ENCODE results near the gene S100A7A.
"Not testable (repeated sequence)": the region's sequence is repeated elsewhere in the genome, so short reads cannot be mapped to it uniquely, and the experiment has no call there.

The S100A7A gene

DNA sequence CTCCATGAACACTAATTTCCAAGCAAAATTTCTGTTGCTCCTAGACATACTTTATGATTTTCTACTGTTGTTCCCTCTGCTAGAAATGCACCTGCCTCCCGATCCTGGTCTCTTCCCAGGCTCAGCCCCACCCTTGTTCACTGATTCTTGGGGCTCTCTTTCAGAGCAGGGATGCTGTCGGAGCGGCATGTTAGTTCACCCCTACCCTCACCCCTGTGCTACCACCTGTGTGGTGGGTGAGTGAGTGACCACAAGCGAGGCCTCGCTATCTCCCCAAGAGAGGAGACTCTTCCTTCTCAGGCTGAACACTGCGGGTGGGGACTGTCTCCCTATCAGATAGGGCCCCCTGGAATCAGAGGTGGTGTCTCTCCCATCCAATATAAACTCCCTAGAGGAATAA lies 20.5 kb upstream of the S100A7A start:
- no peak for DNase-seq

DNA sequence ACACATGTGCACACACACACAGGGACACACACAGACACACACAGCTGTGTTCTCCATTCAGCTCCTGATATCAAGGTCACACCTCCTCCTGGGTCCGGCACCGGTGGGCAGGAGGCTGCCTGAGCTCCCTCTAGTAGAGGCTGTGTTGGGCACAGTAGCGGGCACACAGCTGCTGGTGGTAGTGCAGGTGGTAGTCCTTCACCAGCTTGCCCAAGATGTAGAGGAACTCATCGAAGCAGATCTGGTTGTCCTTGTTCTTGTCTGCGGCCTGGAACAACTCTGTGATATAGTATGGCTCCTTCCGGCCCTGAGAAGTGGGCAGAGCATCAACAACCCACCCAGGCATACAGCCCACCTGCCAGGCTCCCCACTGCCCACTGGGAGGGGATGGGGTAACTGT lies 19.9 kb upstream of the S100A7A start:
- no peak for DNase-seq

DNA sequence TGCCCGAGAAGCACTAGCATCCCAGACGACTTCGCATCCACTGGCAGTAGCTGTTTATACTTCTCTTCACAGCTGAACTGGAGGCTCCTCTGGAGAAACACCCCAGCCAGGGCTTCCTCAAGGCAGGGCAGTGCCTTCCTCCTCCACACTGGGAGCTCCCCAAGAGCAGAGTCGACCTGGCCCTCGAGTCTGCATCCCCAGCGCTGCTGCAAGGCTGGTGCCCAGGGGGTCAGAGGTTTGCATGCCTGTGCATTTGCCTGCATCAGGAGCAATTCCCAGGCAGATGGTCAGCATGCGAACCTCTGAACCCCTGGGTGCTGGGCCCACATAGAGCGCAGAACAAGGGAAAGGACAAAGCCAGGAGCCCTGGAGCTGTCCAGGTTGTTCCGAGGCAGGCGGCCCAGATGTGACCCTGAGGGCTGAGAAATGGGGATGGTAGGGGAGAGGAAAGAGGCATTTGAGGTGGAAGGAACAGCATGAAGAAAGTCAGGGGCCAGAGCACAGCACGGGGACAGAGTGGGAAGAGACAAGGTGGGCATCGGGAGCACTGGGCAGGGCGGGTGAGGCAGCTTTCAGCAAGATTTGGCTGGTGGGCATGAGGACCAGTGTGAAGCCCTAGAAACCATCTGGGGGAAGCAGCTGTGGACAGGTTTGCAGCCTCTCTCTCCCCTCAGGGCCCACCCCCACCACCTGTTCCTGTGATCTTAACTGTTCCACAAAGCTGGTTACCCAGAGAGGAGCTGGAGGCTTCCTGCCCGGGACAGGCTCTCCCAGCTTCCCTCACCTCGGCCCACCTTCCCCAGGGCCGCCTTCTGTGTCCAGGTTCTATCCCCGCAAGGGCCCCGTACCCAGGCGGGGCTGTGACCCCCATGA lies 19.0 kb upstream of the S100A7A start:
- no peak for DNase-seq

DNA sequence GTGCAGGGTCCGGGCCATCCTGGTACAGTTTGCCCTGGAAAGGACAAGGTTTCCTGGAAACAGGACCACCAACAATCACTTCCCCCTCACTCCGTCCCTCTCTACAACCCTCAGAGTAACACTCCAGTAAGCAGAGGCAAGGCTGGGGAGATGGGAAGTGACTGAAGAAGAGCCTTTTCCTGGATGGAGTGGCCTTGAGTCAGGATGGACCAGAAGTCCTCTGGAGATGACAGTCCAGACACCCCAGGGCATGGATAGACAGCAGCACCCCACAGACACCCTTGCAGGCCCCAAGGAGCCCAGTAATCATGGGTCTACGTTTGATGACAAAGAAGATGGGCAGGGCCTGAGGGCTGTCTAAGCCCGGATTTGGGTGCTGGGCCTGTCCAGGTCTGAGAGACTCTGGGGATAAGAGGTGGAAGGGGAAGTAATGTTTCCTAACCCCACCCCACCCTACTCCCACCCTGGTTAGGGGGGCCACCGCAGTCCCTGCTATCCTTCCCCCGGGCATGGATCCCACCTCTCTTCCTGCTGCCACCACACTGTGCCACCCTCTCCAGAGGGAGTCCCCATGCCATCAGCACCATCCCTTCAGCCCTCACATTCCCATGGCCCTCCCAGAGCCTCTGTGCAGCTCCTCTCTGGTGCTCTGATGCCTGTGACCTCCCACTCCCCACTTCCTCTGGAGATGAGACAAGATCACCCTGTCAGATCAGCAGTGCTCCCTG lies 18.2 kb upstream of the S100A7A start:
- no peak for DNase-seq

DNA sequence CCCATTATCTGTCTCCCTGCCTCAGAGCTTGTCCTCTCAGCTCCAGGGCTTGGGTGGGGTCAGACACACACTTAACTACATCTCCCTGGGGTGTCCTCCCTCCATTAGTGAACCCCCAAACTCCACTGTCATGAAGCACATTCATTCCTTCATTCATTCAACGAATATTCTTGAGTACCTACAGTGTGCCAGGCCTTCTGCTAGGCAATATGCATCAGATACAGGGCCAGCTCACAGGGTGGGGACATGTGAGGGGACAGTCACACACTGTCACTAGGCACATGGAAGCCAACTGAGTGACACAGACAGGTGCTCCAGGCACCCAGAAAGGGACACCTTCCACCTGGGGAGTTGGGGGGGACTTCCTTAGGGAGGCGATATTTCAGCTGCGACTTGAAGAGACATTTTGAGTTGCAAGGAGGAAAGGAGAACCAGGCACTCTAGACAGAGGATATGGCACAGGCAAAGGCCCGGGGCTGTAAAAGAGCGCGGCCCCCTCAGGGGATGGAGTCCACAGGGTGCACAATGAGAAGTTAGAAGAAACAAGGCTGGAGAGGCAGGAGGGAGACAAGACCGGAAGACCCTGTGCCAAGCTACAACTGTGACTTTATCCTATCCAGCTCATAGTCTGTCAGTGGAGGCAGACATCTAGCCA lies 16.8 kb upstream of the S100A7A start:
- DNase-seq, result no peak

DNA sequence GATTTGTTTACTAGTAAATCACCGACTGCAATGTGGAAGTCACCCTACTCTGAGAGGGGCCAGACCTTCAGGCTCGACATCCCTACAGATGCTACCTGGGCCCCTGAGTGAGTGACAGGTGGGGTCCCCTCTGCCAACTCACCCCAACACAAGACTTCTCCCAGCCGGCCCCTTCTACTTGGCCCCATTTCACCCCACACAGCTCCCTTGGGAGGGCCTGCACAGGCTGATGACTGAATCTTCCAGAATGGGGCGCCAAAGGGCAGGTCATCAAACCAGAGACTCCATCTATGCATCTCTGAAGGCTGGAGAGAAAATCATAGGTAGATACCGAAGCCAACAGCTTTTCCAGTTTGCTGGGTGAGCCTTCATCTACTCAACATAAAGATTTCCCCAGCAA lies 16.1 kb upstream of the S100A7A start:
- DNase-seq, result no peak

DNA sequence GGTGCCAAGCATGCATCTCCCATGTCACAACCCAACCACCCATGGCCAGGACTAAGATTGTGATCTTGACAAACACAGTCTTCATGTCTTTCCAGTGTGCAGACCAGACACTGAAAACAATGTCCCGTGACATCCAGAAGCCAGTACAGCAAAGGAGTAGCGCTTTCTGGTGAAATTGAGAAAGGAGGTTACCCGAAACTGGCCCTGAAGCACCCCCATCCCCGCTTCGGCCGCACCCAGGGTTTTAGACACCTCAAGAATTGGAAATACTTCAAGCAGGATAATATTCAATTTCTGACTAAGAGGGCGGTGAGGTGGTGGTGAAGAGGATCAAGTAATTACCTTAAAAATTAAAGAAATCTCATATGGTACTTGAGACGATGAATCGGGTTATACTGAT lies 14.9 kb upstream of the S100A7A start:
- no peak for DNase-seq

DNA sequence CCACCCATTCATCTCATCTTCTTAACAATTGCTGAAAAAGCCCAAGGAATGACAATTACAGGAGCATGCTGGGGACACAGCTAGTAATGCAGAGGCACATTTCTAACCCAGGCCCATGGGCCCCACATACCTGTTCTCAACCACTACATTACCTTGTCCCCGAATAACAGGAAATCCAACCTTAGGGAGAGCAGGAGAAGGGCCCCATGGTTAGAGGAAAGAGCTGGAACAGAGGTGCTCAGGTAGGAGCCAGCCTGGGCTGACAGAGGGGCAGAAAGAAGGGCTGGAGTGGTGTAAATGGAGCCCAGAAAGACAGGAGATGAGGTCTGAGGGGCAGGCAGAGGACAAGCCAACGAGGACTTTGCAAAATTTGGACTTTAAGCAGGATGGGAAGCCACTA lies 14.1 kb upstream of the S100A7A start:
- DNase-seq, result no peak

DNA sequence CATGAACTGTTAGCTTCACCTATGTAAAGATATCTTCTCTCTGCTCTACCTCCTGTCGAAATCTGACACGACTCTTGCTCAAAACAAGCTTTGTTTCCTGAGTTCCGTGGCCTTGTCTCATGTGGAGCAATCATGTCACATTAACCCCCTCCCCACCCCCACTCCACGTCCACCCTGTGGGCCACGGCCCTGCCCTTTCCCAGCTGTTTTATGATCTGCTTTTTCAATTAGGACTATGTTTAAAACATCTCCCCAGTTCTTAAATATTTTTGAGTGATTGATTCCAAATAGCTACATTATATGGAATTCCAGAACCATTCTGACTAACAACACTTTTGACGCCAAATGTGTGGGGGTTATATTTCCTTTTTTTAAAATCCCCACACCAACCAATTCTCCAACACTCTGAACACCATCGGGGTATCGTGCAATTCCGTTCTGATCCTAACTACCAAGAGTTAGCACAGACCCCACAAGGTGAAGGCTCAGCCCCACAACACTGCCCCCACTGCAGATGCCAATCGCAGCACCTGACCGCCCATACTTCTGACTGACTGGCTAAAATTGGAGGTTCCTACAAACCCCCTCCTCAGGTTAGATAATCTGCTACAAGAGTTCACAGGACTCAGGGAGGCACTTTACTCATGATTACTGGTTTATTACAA lies 12.8 kb upstream of the S100A7A start:
- no peak for DNase-seq

DNA sequence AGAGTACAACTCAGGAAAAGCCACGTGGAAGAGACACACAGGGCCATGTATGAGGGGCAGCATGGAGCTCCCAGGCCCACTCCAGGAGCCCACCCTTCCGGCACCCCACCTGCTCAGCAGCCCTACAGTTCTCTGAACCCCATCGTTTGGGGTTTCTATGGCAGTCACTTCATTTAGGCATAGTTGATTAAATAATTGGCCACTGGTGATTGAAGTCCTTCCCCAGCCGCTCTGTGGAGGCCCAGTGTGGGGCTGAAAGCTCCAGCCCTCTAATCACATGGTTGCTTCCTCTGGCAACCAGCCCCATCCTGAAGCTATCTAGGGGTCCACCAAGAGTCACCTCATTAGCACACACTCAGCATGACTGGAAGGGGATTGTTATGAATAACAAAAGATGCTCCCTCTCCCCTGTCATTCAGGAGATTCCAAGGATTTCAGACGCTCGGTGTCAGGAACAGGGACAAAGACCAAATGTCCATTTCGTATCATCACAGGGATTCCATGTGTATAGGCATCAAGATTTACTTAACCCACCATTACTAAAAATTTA lies 12.2 kb upstream of the S100A7A start:
- DNase-seq, result no peak

DNA sequence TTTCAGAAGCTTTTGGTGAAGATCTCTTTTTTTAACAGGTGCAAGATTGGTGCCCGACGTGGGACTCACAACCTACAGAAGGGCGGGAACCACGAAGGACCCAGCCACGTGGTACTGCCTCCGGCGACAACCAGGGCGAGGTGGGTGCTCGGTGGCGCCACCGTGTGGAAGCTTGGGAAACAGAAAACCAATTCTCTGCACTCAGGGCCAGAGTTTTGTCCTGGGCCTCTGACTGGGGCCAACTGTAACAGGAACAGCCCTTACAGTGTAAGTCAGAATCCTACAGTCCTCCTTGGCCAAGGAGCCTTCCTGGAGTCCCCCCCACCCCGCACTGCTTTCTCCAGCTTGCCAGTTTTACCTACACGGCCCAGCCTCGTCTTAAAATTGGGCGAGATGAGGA lies 11.6 kb upstream of the S100A7A start:
- DNase-seq, result no peak

DNA sequence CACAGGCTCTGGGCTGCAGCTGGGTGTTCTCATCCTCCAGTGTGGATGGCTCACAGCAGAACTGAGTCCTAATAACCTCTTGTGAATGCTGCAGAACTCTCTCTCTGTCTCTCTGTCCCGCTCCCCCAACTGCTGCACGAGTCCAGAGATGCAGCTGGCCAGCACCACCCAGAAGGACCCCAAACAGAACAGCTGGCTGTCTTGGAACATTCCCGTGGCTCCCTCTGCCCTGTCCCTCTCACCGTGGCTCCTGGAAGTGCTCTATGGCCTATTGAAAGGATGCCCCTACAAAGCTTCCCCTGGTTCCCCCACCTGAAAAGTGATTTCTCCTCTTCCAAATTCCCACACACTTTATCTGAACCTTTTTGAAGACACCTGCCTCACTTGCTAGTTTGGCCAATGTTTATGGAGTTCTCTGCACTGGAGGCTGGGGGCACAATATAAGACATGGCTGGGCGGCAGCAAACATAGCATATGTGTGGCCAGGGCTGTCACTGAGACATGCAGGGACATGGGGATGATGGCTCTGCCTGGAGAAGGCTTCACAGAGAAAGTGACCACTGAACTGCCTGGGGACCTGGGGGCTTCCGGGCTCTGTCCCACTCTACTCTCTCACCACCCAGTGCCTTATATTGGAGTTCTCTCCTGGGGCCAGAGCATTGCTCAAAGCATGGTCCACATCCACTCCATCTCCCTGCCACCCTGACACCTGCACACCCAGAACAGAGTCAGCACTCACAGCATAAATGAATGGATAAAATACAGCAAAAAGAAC lies 10.3 kb upstream of the S100A7A start:
- DNase-seq, result not testable (repeated sequence)

DNA sequence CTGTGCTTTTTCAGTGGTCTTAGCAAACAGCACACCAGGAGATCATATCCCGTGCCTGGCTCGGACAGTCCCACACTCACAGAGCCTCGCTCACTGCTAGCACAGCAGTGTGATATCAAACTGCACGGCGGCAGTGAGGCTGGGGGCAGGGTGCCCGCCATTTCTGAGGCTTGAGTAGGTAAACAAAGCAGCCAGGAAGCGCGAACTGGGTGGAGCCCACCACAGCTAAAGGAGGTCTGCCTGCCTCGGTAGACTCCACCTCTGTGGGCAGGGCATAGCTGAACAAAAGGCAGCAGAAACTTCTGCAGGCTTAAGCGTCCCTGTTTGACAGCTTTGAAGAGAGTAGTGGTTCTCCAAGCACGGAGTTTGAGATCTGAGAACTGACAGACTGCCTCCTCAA lies 9.0 kb upstream of the S100A7A start:
- not testable (repeated sequence) for DNase-seq

DNA sequence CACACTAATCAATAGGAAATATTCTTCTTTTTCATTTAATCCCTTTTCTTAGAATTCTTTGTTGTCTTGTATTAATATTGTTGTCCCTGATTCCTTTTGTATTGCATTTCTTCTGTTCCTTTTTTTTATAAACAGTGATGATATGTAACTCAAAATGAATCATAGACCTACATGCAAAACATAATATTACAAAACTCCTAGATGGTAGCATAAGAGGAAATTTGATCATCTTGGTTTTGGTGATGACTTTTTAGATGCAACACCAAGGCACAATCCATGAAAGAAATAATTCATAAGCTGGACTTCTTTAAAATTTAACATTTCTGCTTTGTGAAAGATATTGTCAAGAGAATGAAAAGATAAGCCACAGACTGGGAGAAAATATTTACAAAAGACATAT lies 2.4 kb upstream of the S100A7A start:
- DNase-seq, result not testable (repeated sequence)

DNA sequence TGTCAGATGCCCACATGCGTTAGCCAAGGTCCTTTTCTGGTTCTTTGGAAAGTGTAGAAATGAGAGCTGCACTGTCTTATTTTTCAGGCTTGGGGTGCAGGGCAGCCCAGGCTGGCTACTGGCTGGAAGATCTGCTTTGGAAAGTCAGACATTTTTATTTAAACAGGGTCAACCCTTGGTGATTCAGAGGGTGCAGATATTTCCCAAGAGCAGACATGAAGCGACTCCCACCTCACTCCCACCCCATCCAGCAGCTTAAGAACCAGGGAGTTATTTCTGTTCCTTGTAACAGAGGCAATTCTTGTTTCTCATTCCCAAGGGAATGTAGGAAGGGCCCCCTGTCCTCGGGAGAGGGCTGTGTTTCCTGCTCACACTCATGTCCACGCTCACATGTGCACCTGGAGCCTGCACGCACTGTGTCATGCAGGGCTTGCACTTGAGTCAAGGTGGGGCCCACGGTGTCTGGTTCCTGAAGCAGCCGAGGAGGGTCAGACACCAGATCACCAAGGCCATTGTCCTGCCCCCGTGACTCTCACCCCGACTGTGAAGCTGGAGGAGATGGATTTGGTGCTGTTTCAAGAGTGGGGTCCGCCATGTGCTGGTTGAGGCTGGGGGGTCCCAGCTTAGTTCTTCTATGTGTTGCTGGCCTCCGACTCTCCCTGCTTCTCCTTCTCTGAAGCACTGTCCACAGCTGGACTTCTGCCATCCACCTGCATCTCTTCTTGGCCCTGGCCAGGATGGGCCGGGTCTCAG lies 992 bp downstream of the S100A7A start:
- no peak for DNase-seq

DNA sequence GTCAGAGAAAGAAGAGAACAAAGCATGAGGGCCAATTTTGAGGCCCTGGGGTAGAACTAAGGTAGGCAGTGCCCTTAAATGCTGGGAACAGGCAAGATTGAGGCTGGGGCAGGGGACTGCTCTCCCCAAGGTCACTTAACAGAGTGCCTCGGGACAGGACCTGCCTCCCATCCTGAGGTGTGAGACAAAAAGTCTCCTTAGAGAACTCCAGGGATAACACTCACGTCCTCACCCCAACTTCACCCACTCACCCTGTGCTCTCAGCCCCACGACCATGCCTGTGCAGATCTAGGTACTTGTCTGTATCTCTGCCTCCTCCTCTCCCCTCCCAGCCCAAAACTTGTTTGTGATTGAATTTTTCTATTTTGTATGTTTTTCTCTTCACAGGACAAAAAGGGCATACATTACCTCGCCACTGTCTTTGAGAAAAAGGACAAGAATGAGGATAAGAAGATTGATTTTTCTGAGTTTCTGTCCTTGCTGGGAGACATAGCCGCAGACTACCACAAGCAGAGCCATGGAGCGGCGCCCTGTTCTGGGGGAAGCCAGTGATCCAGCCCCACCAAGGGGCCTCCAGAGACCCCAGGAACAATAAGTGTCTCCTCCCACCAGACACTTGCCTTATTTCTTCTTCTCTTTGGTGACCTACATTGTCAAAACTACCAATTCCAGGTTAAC lies 2.6 kb downstream of the S100A7A start:
- DNase-seq, result not testable (repeated sequence)

DNA sequence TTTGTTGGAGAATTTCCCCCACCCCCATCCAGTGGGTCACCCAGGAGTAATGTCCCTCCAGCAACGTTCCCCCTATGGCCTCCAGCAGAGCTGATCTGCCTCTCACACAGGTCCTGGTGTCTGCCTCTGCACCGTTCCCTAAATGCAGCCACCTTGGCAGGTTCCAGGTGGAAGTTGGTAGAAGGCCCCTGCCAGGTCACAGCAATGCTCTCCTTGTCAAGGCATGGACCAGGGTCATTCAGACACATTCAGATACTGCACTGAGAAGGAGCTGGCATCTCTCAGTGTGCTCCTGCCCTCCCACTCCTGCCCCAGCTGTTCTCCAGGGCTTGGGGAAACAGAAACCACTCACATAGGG lies 3.1 kb downstream of the S100A7A start:
- not testable (repeated sequence) for DNase-seq

DNA sequence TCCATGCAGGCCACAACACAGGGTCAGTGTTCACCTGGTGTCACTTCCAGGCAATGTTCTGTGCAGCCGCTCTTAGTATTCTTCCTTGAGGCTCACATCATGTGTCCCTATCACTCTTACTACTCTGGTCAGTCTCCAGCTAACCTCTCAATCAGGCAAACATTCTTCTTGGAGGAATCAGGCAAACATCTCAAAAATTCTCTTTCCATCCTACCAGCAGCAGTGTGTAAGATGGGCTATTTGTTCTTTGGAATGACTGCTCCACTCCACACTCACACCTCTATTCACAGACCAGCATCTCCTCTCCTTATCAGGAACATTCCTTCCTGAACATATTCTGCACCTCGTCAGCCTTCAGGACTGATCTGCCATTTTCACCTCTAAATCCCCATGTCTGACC lies 4.0 kb downstream of the S100A7A start:
- DNase-seq, result no peak

DNA sequence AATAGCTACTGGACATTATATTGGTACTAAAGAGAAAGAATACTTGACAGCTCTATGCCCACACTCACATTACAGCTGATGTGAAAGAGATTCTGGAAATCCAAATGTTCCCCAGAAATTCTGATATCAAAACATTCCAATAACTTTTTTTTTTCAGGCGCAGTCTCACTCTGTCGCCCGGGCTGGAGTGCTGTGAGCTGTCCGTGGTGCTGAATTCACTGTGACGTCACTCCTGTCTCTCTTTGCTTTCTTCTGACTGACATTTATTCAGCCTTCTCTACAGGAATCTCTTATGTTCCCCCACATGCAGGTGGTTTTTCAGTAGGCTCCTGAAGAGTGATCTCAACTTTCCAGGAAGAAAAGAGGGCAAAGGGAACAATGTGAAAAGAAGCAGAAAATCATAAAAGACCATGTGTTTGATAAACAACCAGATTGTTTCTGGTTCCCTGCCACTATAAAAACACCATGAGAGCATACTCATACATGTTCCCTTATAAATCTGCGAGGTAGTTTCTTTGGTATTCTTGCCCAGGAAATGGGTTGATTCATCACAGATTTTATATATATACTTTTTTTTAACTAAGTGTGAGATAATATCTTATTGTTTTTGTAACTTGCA lies 6.2 kb downstream of the S100A7A start:
- no peak for DNase-seq

DNA sequence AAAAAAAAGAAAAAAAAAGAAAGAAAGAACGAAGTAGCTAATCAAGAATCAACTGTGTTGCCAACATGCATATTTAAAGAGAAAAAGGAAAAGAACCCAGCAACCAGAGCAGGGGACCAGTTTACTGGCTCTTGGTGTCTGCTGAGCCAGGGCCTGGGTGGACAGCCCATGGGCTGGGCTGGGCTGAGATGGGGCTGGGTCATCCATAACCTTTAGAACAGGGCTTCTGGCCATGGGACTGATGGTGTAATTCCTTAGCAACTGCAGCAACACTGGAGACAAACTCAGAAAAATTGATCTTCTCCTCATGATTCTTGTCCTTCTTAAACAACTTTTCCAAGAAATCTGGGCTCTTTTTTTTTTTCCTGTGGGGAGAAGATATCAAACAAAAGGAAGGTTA lies 10.5 kb downstream of the S100A7A start:
- no peak for DNase-seq

All from NCI-H526 treated with DMSO at 0.1 percent for 48 hours (cell line).